HepG2 (cell line): ENCODE data around the gene ADGRD1. TPM values are rescaled to one million over a fixed set of nuclear protein-coding genes. Genes with fewer than 3 reads are reported as not detected.

ENCODE experiments used
- ATAC-seq: fragments of 200-7000 bp; cut with Tn5 transposase; 3 replicates; pipeline ENCODE4 v1.9.1; 2020; ENCODE audit warnings: mild to moderate bottlenecking, moderate library complexity
- BruUV-seq: library from RNA; stranded (reverse); fragments of 400-500 nt; replicated peaks from 2 replicates; lab custom pipeline; 2021; lab: Mats Ljungman, UMichigan
- CTCF ChIA-PET: fragments of 300-600 bp; formaldehyde crosslinking; extraction: SDS; loops from one replicate; lab custom pipeline; 2021; ENCODE audit warnings: low total read pairs, inconsistent platforms, low intra/inter-chr PET ratio; lab: Yijun Ruan, JAX
- POLR2A ChIA-PET: fragments of 350-600 bp; sonication (Branson Sonifier 250); formaldehyde crosslinking; loops from one replicate; lab custom pipeline; 2020; ENCODE audit warnings: antibody characterized with exemption, inconsistent platforms; lab: Yijun Ruan, JAX
- DNase-seq: peaks from one replicate; pipeline ENCODE4 v3.0.0-alpha.2; 2015; ENCODE audit warnings: low spot score
- FAIRE-seq: peaks from 3 replicates; lab custom pipeline; 2011; peaks lifted over from hg19 to GRCh38; lab: Jason Lieb, UNC
- H2AFZ ChIP-seq: one replicate; pipeline ENCODE4 v1.6.1; 2011; ENCODE audit warnings: low read length, inconsistent platforms
- H3K27ac ChIP-seq: fragments of 300-600 bp; 3 replicates; pipeline ENCODE4 v1.8.0; 2011; ENCODE audit warnings: mixed run types, mild to moderate bottlenecking, mixed read lengths, low read length, inconsistent platforms; ENCODE audit not compliant: insufficient read depth; ENCODE audit errors: extremely low read length
- H3K27me3 ChIP-seq, 2 experiments: fragments of 200-600 bp in 1 of 2; 2 replicates in 1 of 2; 3 replicates in 1 of 2; pipeline versions ENCODE4 v1.6.0 to v1.8.0; 2011; ENCODE audit warnings: low read length in 2 of 2, mild to moderate bottlenecking in 2 of 2, moderate library complexity in 2 of 2, inconsistent platforms in 1 of 2; ENCODE audit not compliant: insufficient read depth in 2 of 2, control insufficient read depth in 1 of 2
- H3K36me3 ChIP-seq, 2 experiments: fragments of 200-600 bp in 1 of 2; replicated peaks in 1 of 2; 2 replicates in 1 of 2; 3 replicates in 1 of 2; pipeline versions ENCODE4 v1.5.1 to v1.8.0; 2011; ENCODE audit warnings: low read length in 2 of 2, inconsistent platforms in 1 of 2; ENCODE audit not compliant: insufficient read depth in 2 of 2, control insufficient read depth in 1 of 2
- H3K4me1 ChIP-seq: 2 replicates; pipeline ENCODE4 v1.5.1; 2012; ENCODE audit warnings: low read length, inconsistent platforms; ENCODE audit not compliant: insufficient read depth
- H3K4me2 ChIP-seq: 2 replicates; pipeline ENCODE4 v1.6.0; 2011; ENCODE audit warnings: low read depth, low read length, inconsistent platforms
- H3K4me3 ChIP-seq, 3 experiments: fragments of 200-600 bp in 1 of 3; sonication (generic), shearing (Covaris generic) in 1 of 3; replicated peaks in 1 of 3; 2 replicates each; pipeline ENCODE4 v1.5.1; 2011 to 2016; ENCODE audit warnings: low read length in 3 of 3, inconsistent platforms in 2 of 3, low read depth in 2 of 3, mild to moderate bottlenecking in 2 of 3, control low read depth in 1 of 3, mixed read lengths in 1 of 3; ENCODE audit not compliant: insufficient read depth in 1 of 3
- H3K79me2 ChIP-seq: one replicate; pipeline ENCODE4 v1.6.1; 2011; ENCODE audit warnings: low read length, inconsistent platforms; ENCODE audit not compliant: insufficient read depth
- H3K9ac ChIP-seq: 2 replicates; pipeline ENCODE4 v1.6.0; 2011; ENCODE audit warnings: mild to moderate bottlenecking, low read depth, low read length, inconsistent platforms; ENCODE audit not compliant: insufficient read depth
- H3K9me3 ChIP-seq: 2 replicates; pipeline ENCODE4 v1.5.1; 2012; ENCODE audit warnings: mild to moderate bottlenecking, low read length
- H4K20me1 ChIP-seq: 2 replicates; pipeline ENCODE4 v1.6.0; 2011; ENCODE audit warnings: inconsistent platforms, mild to moderate bottlenecking, low read length, moderate library complexity; ENCODE audit not compliant: insufficient read depth
- ARNT ChIP-seq: fragments of 450-650 bp; IDR thresholded peaks from 2 replicates; pipeline ENCODE4 v1.6.1; 2017
- FOSL2 ChIP-seq: sonication (generic); formaldehyde crosslinking; IDR thresholded peaks from 2 replicates; pipeline ENCODE4 v1.4.0; 2020; ENCODE audit warnings: missing genetic modification reagents
- FOXO1 ChIP-seq: sonication (generic); formaldehyde crosslinking; IDR thresholded peaks from 2 replicates; pipeline ENCODE4 v1.4.0; 2020; ENCODE audit warnings: missing genetic modification reagents
- MATR3 ChIP-seq: sonication (generic); formaldehyde crosslinking; IDR thresholded peaks from 2 replicates; pipeline ENCODE4 v1.4.0; 2020; ENCODE audit warnings: missing genetic modification reagents
- NFIB ChIP-seq: sonication (generic); formaldehyde crosslinking; IDR thresholded peaks from 2 replicates; pipeline ENCODE4 v1.9.0; 2021; ENCODE audit warnings: missing genetic modification reagents, mild to moderate bottlenecking, borderline replicate concordance
- NR2C2 ChIP-seq: sonication (generic); formaldehyde crosslinking; IDR thresholded peaks from 2 replicates; pipeline ENCODE4 v1.4.0; 2020; ENCODE audit warnings: missing genetic modification reagents, mild to moderate bottlenecking, moderate library complexity, borderline replicate concordance
- NR2F1 ChIP-seq, 2 experiments: fragments of 450-650 bp in 1 of 2; formaldehyde crosslinking in 1 of 2; IDR thresholded peaks; 2 replicates each; pipeline versions ENCODE4 v1.5.0 to v1.6.1; 2016 to 2020; ENCODE audit warnings: mild to moderate bottlenecking in 1 of 2, missing compliant biosample characterization in 1 of 2, missing genetic modification reagents in 1 of 2, moderate library complexity in 1 of 2
- PCBP1 ChIP-seq: fragments of 200-400 bp; formaldehyde crosslinking; IDR thresholded peaks from 2 replicates; pipeline ENCODE4 v1.6.1; 2017; ENCODE audit warnings: mild to moderate bottlenecking, low read depth, low read length, borderline replicate concordance
- SNRNP70 ChIP-seq: fragments of 200-400 bp; formaldehyde crosslinking; IDR thresholded peaks from 2 replicates; pipeline ENCODE4 v1.6.1; 2017; ENCODE audit warnings: mild to moderate bottlenecking, low read depth, low read length, moderate library complexity
- ZFP1 ChIP-seq: IDR thresholded peaks from 2 replicates; pipeline ENCODE4 v1.6.1; 2016
- ZNF20 ChIP-seq: sonication (generic); formaldehyde crosslinking; IDR thresholded peaks from 2 replicates; pipeline ENCODE4 v1.4.0; 2020; ENCODE audit warnings: mild to moderate bottlenecking, moderate library complexity, missing genetic modification reagents
- ZNF256 ChIP-seq: sonication (generic); formaldehyde crosslinking; conservative IDR thresholded peaks from 2 replicates; pipeline ENCODE4 v1.4.0; 2020; ENCODE audit warnings: missing genetic modification reagents
- ZNF550 ChIP-seq: sonication (generic); formaldehyde crosslinking; IDR thresholded peaks from 2 replicates; pipeline ENCODE4 v1.4.0; 2020; ENCODE audit warnings: mild to moderate bottlenecking, missing genetic modification reagents, borderline replicate concordance
- WGBS: methylation state at CpG from one replicate; pipeline ENCODE4 v1.1.6; 2017; ENCODE audit warnings: low lambda C conversion rate; 5-methylcytosine and 5-hydroxymethylcytosine counted together
- in situ Hi-C: cut with HindIII; loops from 2 replicates; pipeline ENCODE4 v1.10.0; 2017; ENCODE audit warnings: low pct_unique_long_range_greater_than_20kb; ENCODE audit not compliant: extremely low pct_ligation_motif_present
- intact Hi-C: fragments of 100-400 bp; cut with micrococcal nuclease; formaldehyde crosslinking; loops from one replicate; pipeline ENCODE4 v1.10.0; 2022; ENCODE audit not compliant: unreplicated experiment
- polyA plus RNA-seq, 8 experiments: library from polyadenylated mRNA; depleted of rRNA in 3 of 8; stranded (reverse) in 7 of 8; unstranded in 1 of 8; fragments of >200 nt; fragmentation: Illumina TruSeq in 4 of 8; extraction: Trizol in 4 of 8; gene quantifications; 2 replicates each; pipeline versions ENCODE4 v1.2.1 to v1.2.3, GENCODE V29; 2011 to 2016; ENCODE audit warnings: low read depth in 4 of 8, missing spikeins in 1 of 8, mixed read lengths in 1 of 8; ENCODE audit not compliant: insufficient read depth in 1 of 8
- total RNA-seq, 5 experiments: library from RNA; depleted of rRNA; stranded (reverse); fragments of >200 nt; fragmentation: Illumina TruSeq; extraction: Trizol; gene quantifications; 2 replicates each; pipeline ENCODE4 v1.2.3, GENCODE V29; 2016; ENCODE audit warnings: low read depth in 1 of 5
- TF ChIP-seq, protein P1 (sequence below): sonication (generic); formaldehyde crosslinking; IDR thresholded peaks from 2 replicates; pipeline ENCODE4 v1.4.0; 2020; ENCODE audit warnings: mild to moderate bottlenecking, missing genetic modification reagents, borderline replicate concordance
- TF ChIP-seq, protein P2 (sequence below): sonication (generic); formaldehyde crosslinking; IDR thresholded peaks from 2 replicates; pipeline ENCODE4 v1.9.0; 2021; ENCODE audit warnings: missing genetic modification reagents, borderline replicate concordance
- TF ChIP-seq, protein P3 (sequence below): sonication (generic); formaldehyde crosslinking; IDR thresholded peaks from 2 replicates; pipeline ENCODE4 v1.8.0; 2022; ENCODE audit warnings: mild to moderate bottlenecking, missing genetic modification reagents, moderate library complexity

Gene ADGRD1
- total and polyA plus RNA-seq, 2 of the 13 experiments (the other 11 are each of a cell fraction or from before 2014, with no cell fraction given), result 0.46 to 12.4 TPM

DNA sequence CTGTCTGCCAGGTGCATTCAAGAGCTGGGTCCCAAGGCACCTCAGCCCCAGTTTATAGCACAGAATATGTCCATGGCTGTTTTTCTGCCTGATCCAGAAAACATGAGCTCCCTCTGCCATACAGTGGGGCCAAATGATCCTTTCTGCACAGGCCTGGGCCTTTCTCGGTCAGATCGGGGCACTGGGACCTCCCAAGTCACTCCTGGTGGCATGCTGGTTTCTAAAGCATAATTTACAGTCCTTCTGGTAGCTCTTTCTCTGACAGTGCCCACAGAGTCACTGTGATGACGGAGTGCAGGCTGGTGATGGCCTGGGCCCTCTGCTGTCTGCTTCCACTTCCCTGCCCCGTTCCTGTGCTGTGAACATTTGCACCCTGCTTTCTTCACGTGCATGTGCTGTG lies 99.2 kb downstream of the ADGRD1 start:
- in situ Hi-C loops, result no loop called here
- Histone ChIP-seq H4K20me1 (no peaks in the 10 kb centered on the region), H2AFZ (no peak overlapping the region), H3K4me3 (no peak overlapping the region), H3K9ac (no peak overlapping the region), H3K4me1 (no peaks in the 10 kb centered on the region), H3K27ac (no peak overlapping the region), H3K79me2 (no peaks in the 10 kb centered on the region), H3K36me3 (no peaks in the 10 kb centered on the region), H3K9me3 (no peaks in the 10 kb centered on the region), H3K27me3 (no peaks in the 10 kb centered on the region), H3K4me2 (no peak overlapping the region)
- FAIRE-seq, result no peak
- TF ChIP-seq NR2C2, result no peak
- no peak for TF ChIP-seq ARNT
- no peak for TF ChIP-seq ZNF550 (CRISPR knock-in tag)
- TF ChIP-seq SNRNP70, result no peak
- no peak for TF ChIP-seq NR2F1 (CRISPR knock-in tag; IDR thresholded peaks at IDR 0.05)
- TF ChIP-seq, protein P1, sequence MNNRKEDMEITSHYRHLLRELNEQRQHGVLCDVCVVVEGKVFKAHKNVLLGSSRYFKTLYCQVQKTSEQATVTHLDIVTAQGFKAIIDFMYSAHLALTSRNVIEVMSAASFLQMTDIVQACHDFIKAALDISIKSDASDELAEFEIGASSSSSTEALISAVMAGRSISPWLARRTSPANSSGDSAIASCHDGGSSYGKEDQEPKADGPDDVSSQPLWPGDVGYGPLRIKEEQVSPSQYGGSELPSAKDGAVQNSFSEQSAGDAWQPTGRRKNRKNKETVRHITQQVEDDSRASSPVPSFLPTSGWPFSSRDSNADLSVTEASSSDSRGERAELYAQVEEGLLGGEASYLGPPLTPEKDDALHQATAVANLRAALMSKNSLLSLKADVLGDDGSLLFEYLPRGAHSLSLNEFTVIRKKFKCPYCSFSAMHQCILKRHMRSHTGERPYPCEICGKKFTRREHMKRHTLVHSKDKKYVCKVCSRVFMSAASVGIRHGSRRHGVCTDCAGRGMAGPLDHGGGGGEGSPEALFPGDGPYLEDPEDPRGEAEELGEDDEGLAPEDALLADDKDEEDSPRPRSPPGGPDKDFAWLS (CRISPR knock-in tag), result no peak
- TF ChIP-seq ZNF256 (CRISPR knock-in tag), result no peak
- no peak for TF ChIP-seq MATR3 (CRISPR knock-in tag)
- TF ChIP-seq ZFP1 (CRISPR knock-in tag), result no peak
- TF ChIP-seq FOSL2 (CRISPR knock-in tag), result no peak
- TF ChIP-seq, protein P2, sequence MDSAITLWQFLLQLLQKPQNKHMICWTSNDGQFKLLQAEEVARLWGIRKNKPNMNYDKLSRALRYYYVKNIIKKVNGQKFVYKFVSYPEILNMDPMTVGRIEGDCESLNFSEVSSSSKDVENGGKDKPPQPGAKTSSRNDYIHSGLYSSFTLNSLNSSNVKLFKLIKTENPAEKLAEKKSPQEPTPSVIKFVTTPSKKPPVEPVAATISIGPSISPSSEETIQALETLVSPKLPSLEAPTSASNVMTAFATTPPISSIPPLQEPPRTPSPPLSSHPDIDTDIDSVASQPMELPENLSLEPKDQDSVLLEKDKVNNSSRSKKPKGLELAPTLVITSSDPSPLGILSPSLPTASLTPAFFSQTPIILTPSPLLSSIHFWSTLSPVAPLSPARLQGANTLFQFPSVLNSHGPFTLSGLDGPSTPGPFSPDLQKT (CRISPR knock-in tag), result no peak
- no peak for TF ChIP-seq PCBP1
- TF ChIP-seq NFIB (CRISPR knock-in tag), result no peak
- TF ChIP-seq ZNF20 (CRISPR knock-in tag), result no peak
- TF ChIP-seq FOXO1 (CRISPR knock-in tag), result no peak
- TF ChIP-seq, protein P3, sequence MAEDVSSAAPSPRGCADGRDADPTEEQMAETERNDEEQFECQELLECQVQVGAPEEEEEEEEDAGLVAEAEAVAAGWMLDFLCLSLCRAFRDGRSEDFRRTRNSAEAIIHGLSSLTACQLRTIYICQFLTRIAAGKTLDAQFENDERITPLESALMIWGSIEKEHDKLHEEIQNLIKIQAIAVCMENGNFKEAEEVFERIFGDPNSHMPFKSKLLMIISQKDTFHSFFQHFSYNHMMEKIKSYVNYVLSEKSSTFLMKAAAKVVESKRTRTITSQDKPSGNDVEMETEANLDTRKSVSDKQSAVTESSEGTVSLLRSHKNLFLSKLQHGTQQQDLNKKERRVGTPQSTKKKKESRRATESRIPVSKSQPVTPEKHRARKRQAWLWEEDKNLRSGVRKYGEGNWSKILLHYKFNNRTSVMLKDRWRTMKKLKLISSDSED, result no peak
- DNase-seq, result no peak
- ChIA-PET CTCF (no interaction called here), POLR2A (no interaction called here)
- intact Hi-C loops, result no loop called here
- no peak for ATAC-seq
- WGBS, result 81% methylated on average over 3 of the region's 5 CpGs
- BruUV-seq, result no TSS peak
